ENCODE results near the gene PTPRZ1. TPM values are rescaled to one million over a fixed set of nuclear protein-coding genes. Genes with fewer than 3 reads are reported as not detected.

PTPRZ1 gene
- total and polyA plus RNA-seq, 2 of the 13 experiments (the other 11 are each of a cell fraction or from before 2014, with no cell fraction given) = not detected

GRCh38 chr7:121872831-121873288, at the start of gene PTPRZ1 (continued):
- no peak for TF ChIP-seq ISX (CRISPR knock-in tag; conservative IDR thresholded peaks at IDR 0.05)
- TF ChIP-seq TBL1XR1 (IDR thresholded peaks at IDR 0.05; ENCODE audit: borderline replicate concordance, low read length, partially characterized antibody) = no peak
- no peak for TF ChIP-seq HOMEZ (CRISPR knock-in tag; IDR thresholded peaks at IDR 0.05; ENCODE audit: low read depth)
- TF ChIP-seq ZNF281 (CRISPR knock-in tag; IDR thresholded peaks at IDR 0.05; ENCODE audit: borderline replicate concordance) = no peak
- TF ChIP-seq, protein P1, sequence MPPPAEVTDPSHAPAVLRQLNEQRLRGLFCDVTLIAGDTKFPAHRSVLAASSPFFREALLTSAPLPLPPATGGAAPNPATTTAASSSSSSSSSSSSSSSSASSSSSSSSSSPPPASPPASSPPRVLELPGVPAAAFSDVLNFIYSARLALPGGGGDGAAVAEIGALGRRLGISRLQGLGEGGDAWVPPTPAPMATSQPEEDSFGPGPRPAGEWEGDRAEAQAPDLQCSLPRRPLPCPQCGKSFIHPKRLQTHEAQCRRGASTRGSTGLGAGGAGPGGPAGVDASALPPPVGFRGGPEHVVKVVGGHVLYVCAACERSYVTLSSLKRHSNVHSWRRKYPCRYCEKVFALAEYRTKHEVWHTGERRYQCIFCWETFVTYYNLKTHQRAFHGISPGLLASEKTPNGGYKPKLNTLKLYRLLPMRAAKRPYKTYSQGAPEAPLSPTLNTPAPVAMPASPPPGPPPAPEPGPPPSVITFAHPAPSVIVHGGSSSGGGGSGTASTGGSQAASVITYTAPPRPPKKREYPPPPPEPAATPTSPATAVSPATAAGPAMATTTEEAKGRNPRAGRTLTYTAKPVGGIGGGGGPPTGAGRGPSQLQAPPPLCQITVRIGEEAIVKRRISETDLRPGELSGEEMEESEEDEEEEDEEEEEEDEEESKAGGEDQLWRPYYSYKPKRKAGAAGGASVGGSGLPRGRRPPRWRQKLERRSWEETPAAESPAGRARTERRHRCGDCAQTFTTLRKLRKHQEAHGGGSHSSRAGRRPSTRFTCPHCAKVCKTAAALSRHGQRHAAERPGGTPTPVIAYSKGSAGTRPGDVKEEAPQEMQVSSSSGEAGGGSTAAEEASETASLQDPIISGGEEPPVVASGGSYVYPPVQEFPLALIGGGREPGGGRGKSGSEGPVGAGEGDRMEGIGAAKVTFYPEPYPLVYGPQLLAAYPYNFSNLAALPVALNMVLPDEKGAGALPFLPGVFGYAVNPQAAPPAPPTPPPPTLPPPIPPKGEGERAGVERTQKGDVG (CRISPR knock-in tag; IDR thresholded peaks at IDR 0.05; ENCODE audit: borderline replicate concordance) = no peak
- TF ChIP-seq ZNF451 (CRISPR knock-in tag; IDR thresholded peaks at IDR 0.05) = no peak
- TF ChIP-seq, protein P2, sequence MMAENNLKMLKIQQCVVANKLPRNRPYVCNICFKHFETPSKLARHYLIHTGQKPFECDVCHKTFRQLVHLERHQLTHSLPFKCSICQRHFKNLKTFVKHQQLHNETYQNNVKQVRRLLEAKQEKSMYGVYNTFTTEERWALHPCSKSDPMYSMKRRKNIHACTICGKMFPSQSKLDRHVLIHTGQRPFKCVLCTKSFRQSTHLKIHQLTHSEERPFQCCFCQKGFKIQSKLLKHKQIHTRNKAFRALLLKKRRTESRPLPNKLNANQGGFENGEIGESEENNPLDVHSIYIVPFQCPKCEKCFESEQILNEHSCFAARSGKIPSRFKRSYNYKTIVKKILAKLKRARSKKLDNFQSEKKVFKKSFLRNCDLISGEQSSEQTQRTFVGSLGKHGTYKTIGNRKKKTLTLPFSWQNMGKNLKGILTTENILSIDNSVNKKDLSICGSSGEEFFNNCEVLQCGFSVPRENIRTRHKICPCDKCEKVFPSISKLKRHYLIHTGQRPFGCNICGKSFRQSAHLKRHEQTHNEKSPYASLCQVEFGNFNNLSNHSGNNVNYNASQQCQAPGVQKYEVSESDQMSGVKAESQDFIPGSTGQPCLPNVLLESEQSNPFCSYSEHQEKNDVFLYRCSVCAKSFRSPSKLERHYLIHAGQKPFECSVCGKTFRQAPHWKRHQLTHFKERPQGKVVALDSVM (CRISPR knock-in tag; IDR thresholded peaks at IDR 0.05) = no peak
- TF ChIP-seq PAWR (CRISPR knock-in tag; IDR thresholded peaks at IDR 0.05; ENCODE audit: borderline replicate concordance) = no peak
- no peak for TF ChIP-seq HCFC1 (IDR thresholded peaks at IDR 0.05; ENCODE audit: low read depth, low read length)
- no peak for TF ChIP-seq ZNF703 (CRISPR knock-in tag; IDR thresholded peaks at IDR 0.05; ENCODE audit: borderline replicate concordance)
- no peak for TF ChIP-seq NFE2L2 (IDR thresholded peaks at IDR 0.05; ENCODE audit: low read length)
- TF ChIP-seq CREB3 (CRISPR knock-in tag; IDR thresholded peaks at IDR 0.05) = no peak
- no peak for TF ChIP-seq ZMAT3 (CRISPR knock-in tag; conservative IDR thresholded peaks at IDR 0.05)
- no peak for TF ChIP-seq ZNF614 (CRISPR knock-in tag; IDR thresholded peaks at IDR 0.05; ENCODE audit: borderline replicate concordance)
- TF ChIP-seq GABPB1 (CRISPR knock-in tag; IDR thresholded peaks at IDR 0.05) = 0 out of 2 replicates have a peak, but pooled peaks have one; percentile 6
- TF ChIP-seq YEATS4 (CRISPR knock-in tag; IDR thresholded peaks at IDR 0.05; ENCODE audit: borderline replicate concordance) = no peak
- no peak for TF ChIP-seq RAD21 (CRISPR knock-in tag; IDR thresholded peaks at IDR 0.05)
- no peak for TF ChIP-seq CBX2 (IDR thresholded peaks at IDR 0.05; ENCODE audit: low read depth, low read length)
- TF ChIP-seq CBX2 (CRISPR knock-in tag; IDR thresholded peaks at IDR 0.05; ENCODE audit: low read depth) = peak; percentile 29; the same call in 1 of the 2 replicates
